Transverse colon (tissue), 4 donors: ENCODE results near the gene PDK2. TPM values are rescaled to one million over a fixed set of nuclear protein-coding genes. Genes with fewer than 3 reads are reported as not detected.

Experiments used
- DNase-seq: peaks from one replicate; pipeline ENCODE4 v3.0.0-alpha.2; 2019
- H3K27ac ChIP-seq, 4 donors: fragments of 200-600 bp; sonication (generic); 2 replicates each; pipeline ENCODE4 v1.5.1; 2016 to 2018; ENCODE audit warnings: inconsistent platforms in 4 of 4
- H3K27me3 ChIP-seq: fragments of 200-600 bp; sonication (generic); 2 replicates; pipeline ENCODE4 v1.5.1; 2017; ENCODE audit warnings: inconsistent platforms
- H3K36me3 ChIP-seq, 4 donors: fragments of 200-600 bp; sonication (generic); 2 replicates each; pipeline ENCODE4 v1.5.1; 2017 to 2019; ENCODE audit warnings: inconsistent platforms in 4 of 4
- H3K4me1 ChIP-seq, 4 donors: fragments of 200-600 bp; sonication (generic); 2 replicates each; pipeline ENCODE4 v1.5.1; 2017 to 2020; ENCODE audit warnings: inconsistent platforms in 4 of 4
- H3K4me3 ChIP-seq, 4 donors: fragments of 200-600 bp; sonication (generic); 1 replicate in 1 of 4; 2 replicates in 3 of 4; pipeline versions ENCODE4 v1.5.1 to v1.6.1; 2017 to 2019; ENCODE audit warnings: inconsistent platforms in 4 of 4
- H3K9me3 ChIP-seq, 2 donors: fragments of 200-600 bp; sonication (generic); 2 replicates each; pipeline ENCODE4 v1.5.1; 2017 to 2019; ENCODE audit warnings: inconsistent platforms in 2 of 2
- CTCF ChIP-seq, 5 experiments: fragments of 200-600 bp in 3 of 5; fragments of 450-650 bp in 2 of 5; sonication (generic) in 3 of 5; IDR thresholded peaks; 1 replicate in 2 of 5; 2 replicates in 3 of 5; pipeline ENCODE4 v1.5.1; 2016 to 2017; ENCODE audit warnings: antibody characterized with exemption in 5 of 5, inconsistent platforms in 3 of 5, mild to moderate bottlenecking in 2 of 5, moderate library complexity in 1 of 5
- EP300 ChIP-seq: sonication (generic); formaldehyde crosslinking; IDR thresholded peaks from one replicate; pipeline ENCODE4 v1.6.1; 2017; ENCODE audit warnings: antibody characterized with exemption, low read depth
- POLR2A ChIP-seq: fragments of 450-650 bp; IDR thresholded peaks from one replicate; pipeline ENCODE4 v1.6.1; 2016; ENCODE audit warnings: antibody characterized with exemption, mild to moderate bottlenecking, moderate library complexity
- POLR2AphosphoS5 ChIP-seq, 3 donors: sonication (generic); formaldehyde crosslinking; IDR thresholded peaks; one replicate each; pipeline ENCODE4 v1.6.1; 2016; ENCODE audit warnings: antibody characterized with exemption in 3 of 3
- WGBS, 2 donors: methylation state at CpG; one replicate each; pipeline ENCODE4 v1.1.5; 2018; ENCODE audit warnings: low coverage in 1 of 2; 5-methylcytosine and 5-hydroxymethylcytosine counted together
- in situ Hi-C, 4 donors: fragments of 200-750 bp; cut with MboI; loops; one replicate each; pipeline versions ENCODE4 v1.15.0 to v1.15.1; 2017; ENCODE audit warnings: low sequenced_read_pairs in 3 of 4, low pct_ligation_motif_present in 1 of 4, low pct_unique_long_range_greater_than_20kb in 1 of 4
- intact Hi-C: fragments of 100-400 bp; cut with DNase I; formaldehyde crosslinking; loops from one replicate; pipeline ENCODE4 v1.15.1; 2023; ENCODE audit warnings: low total_unique reads
- total RNA-seq, 4 donors: library from RNA; depleted of rRNA; stranded (reverse); fragments of >200 nt; gene quantifications; one replicate each; pipeline ENCODE4 v1.1.0, GENCODE V29; 2016

Gene PDK2
- total RNA-seq, 4 donors from 2014 or later, result 84.6 to 292 (median 136) TPM

GRCh38 chr17:50146927-50147665 is 51.9 kb downstream of the PDK2 start:
- intact Hi-C loops (no loop called here), in situ Hi-C loops (no loop called here)
- Histone ChIP-seq H3K27me3 (no peaks in the 10 kb centered on the region), H3K4me1 (peaks cover 22 to 57% (median 44%) of the 10 kb centered on the region in 4 donors), H3K9me3 (no peaks in the 10 kb centered on the region), H3K4me3 (peak overlapping the region in 2 of 4 donors; percentile 88 to 91), H3K27ac (peak overlapping the region; percentile 92 to 98 (median 95)), H3K36me3 (peaks cover 0 to 7% (median 0%) of the 10 kb centered on the region in 4 donors)
- 39% methylated on average over 15 of the region's 15 CpGs; no CpG with 5 or more reads in 1 of the 2 donors for WGBS, 2 donors
- TF ChIP-seq POLR2AphosphoS5 (IDR thresholded peaks at IDR 0.05) (no peak), EP300 (no peak), POLR2A (no peak), CTCF (IDR thresholded peaks at IDR 0.05) (no peak)
- no peak for DNase-seq

- DNase-seq, result peak; percentile 43
- Histone ChIP-seq H3K27me3 (no peaks in the 10 kb centered on the region), H3K4me1 (peaks cover 28 to 65% (median 51%) of the 10 kb centered on the region in 4 donors), H3K4me3 (peak overlapping the region; percentile 61 to 91 (median 78)), H3K9me3 (no peaks in the 10 kb centered on the region), H3K27ac (peak overlapping the region; percentile 92 to 98 (median 95)), H3K36me3 (peaks cover 0 to 7% (median 0%) of the 10 kb centered on the region in 4 donors)
- intact Hi-C loops, result no loop called here
- WGBS, 2 donors, result 14 to 26% methylated on average over 3 to 5 of the region's 5 CpGs
- in situ Hi-C loops, result no loop called here
- TF ChIP-seq CTCF (IDR thresholded peaks at IDR 0.05) (no peak), POLR2AphosphoS5 (IDR thresholded peaks at IDR 0.05) (no peak)
These were observed 52.7 kb downstream of the PDK2 start for GRCh38 chr17:50147841-50148225.

GRCh38 chr17:50148226-50149090 is 53.3 kb downstream of the PDK2 start:
- Histone ChIP-seq H3K4me3 (peak overlapping the region; percentile 61 to 91 (median 78)), H3K4me1 (peaks cover 28 to 66% (median 52%) of the 10 kb centered on the region in 4 donors), H3K36me3 (peaks cover 0 to 7% (median 0%) of the 10 kb centered on the region in 4 donors), H3K27me3 (no peaks in the 10 kb centered on the region), H3K27ac (peak overlapping the region; percentile 92 to 98 (median 95)), H3K9me3 (no peaks in the 10 kb centered on the region)
- TF ChIP-seq EP300 (no peak), POLR2AphosphoS5 (IDR thresholded peaks at IDR 0.05) (peak in 1 of 3 donors; percentile 14), POLR2A (peak; percentile 24), CTCF (IDR thresholded peaks at IDR 0.05) (peak in 2 of 5 experiments; percentile 14 to 33)
- WGBS, 2 donors, result 2% methylated on average over 25 of the region's 25 CpGs; no CpG with 5 or more reads in 1 of the 2 donors
- peak; percentile 78 for DNase-seq
- intact Hi-C loops (no loop called here), in situ Hi-C loops (no loop called here)

GRCh38 chr17:50149091-50149416 is 53.9 kb downstream of the PDK2 start:
- 0% methylated on average over 12 of the region's 30 CpGs; no CpG with 5 or more reads in 1 of the 2 donors for WGBS, 2 donors
- Histone ChIP-seq H3K27me3 (no peaks in the 10 kb centered on the region), H3K9me3 (no peaks in the 10 kb centered on the region), H3K4me3 (peak overlapping the region; percentile 61 to 91 (median 78)), H3K27ac (peak overlapping the region; percentile 92 to 98 (median 95)), H3K4me1 (peaks cover 28 to 66% (median 52%) of the 10 kb centered on the region in 4 donors), H3K36me3 (peaks cover 0 to 7% (median 0%) of the 10 kb centered on the region in 4 donors)
- in situ Hi-C loops (no loop called here), intact Hi-C loops (no loop called here)
- no peak for DNase-seq
- TF ChIP-seq CTCF (IDR thresholded peaks at IDR 0.05) (no peak), POLR2A (no peak), EP300 (no peak), POLR2AphosphoS5 (IDR thresholded peaks at IDR 0.05) (no peak)
